Mucosa of rectum (tissue), 2 donors: ENCODE data around the gene MSX1.

Experiments used
- H3K27ac ChIP-seq, 2 donors: one replicate each; pipeline ENCODE4 v1.7.0; 2013; ENCODE audit warnings: inconsistent platforms in 2 of 2, low read depth in 2 of 2, low read length in 2 of 2
- H3K27me3 ChIP-seq, 2 donors: one replicate each; pipeline ENCODE4 v1.7.0; 2013; ENCODE audit warnings: low read length in 2 of 2; ENCODE audit not compliant: control insufficient read depth in 2 of 2, insufficient read depth in 2 of 2
- H3K36me3 ChIP-seq, 2 donors: one replicate each; pipeline ENCODE4 v1.7.0; 2013; ENCODE audit warnings: low read length in 2 of 2; ENCODE audit not compliant: control insufficient read depth in 2 of 2, insufficient read depth in 2 of 2
- H3K4me1 ChIP-seq, 2 donors: one replicate each; pipeline ENCODE4 v1.7.0; 2013; ENCODE audit warnings: low read length in 2 of 2, mild to moderate bottlenecking in 1 of 2; ENCODE audit not compliant: control insufficient read depth in 2 of 2, insufficient read depth in 2 of 2
- H3K4me3 ChIP-seq, 2 donors: one replicate each; pipeline ENCODE4 v1.7.0; 2013; ENCODE audit warnings: low read length in 2 of 2
- H3K9ac ChIP-seq, 2 donors: one replicate each; pipeline ENCODE4 v1.7.0; 2013; ENCODE audit warnings: low read length in 2 of 2, low read depth in 1 of 2, mild to moderate bottlenecking in 1 of 2
- H3K9me3 ChIP-seq, 2 donors: one replicate each; pipeline ENCODE4 v1.7.0; 2013; ENCODE audit warnings: low read length in 2 of 2; ENCODE audit not compliant: control insufficient read depth in 2 of 2
- donor health status: healthy.
- donor health status: Normal muscosa, but diverticular disease.

Gene MSX1

GRCh38 chr4:4869731-4870571, 10.5 kb downstream of the MSX1 start:
- H3K9ac ChIP-seq = no peak overlapping the region
- H3K27ac ChIP-seq = no peak overlapping the region
- H3K4me3 ChIP-seq = no peak overlapping the region
- no peaks in the 10 kb centered on the region for H3K36me3 ChIP-seq
- H3K9me3 ChIP-seq = no peaks in the 10 kb centered on the region
- H3K4me1 ChIP-seq = peaks cover 0 to 6% of the 10 kb centered on the region in 2 donors
- H3K27me3 ChIP-seq = peaks cover 72 to 85% of the 10 kb centered on the region in 2 donors

GRCh38 chr4:4870576-4871241, 11.2 kb downstream of the MSX1 start:
- peaks cover 0 to 6% of the 10 kb centered on the region in 2 donors for H3K4me1 ChIP-seq
- no peak overlapping the region for H3K27ac ChIP-seq
- no peak overlapping the region for H3K9ac ChIP-seq
- no peaks in the 10 kb centered on the region for H3K9me3 ChIP-seq
- no peaks in the 10 kb centered on the region for H3K36me3 ChIP-seq
- no peak overlapping the region for H3K4me3 ChIP-seq
- peaks cover 64 to 87% of the 10 kb centered on the region in 2 donors for H3K27me3 ChIP-seq

GRCh38 chr4:4871242-4871572, 11.7 kb downstream of the MSX1 start:
- Histone ChIP-seq H3K4me1 (peaks cover 0 to 2% of the 10 kb centered on the region in 2 donors), H3K27me3 (peaks cover 61 to 85% of the 10 kb centered on the region in 2 donors), H3K9ac (no peak overlapping the region), H3K9me3 (no peaks in the 10 kb centered on the region), H3K27ac (no peak overlapping the region), H3K36me3 (no peaks in the 10 kb centered on the region), H3K4me3 (no peak overlapping the region)

GRCh38 chr4:4871573-4872313, 12.3 kb downstream of the MSX1 start:
- H3K9me3 ChIP-seq = no peaks in the 10 kb centered on the region
- peaks cover 0 to under 1% of the 10 kb centered on the region in 2 donors for H3K4me1 ChIP-seq
- no peak overlapping the region for H3K9ac ChIP-seq
- H3K4me3 ChIP-seq = no peak overlapping the region
- H3K36me3 ChIP-seq = no peaks in the 10 kb centered on the region
- peaks cover 55 to 80% of the 10 kb centered on the region in 2 donors for H3K27me3 ChIP-seq
- no peak overlapping the region for H3K27ac ChIP-seq

GRCh38 chr4:4872314-4872903, 12.9 kb downstream of the MSX1 start:
- Histone ChIP-seq H3K4me1 (no peaks in the 10 kb centered on the region), H3K27me3 (peaks cover 55 to 79% of the 10 kb centered on the region in 2 donors), H3K4me3 (no peak overlapping the region), H3K27ac (no peak overlapping the region), H3K9me3 (no peaks in the 10 kb centered on the region), H3K36me3 (no peaks in the 10 kb centered on the region), H3K9ac (no peak overlapping the region)

GRCh38 chr4:4873203-4873602, 13.7 kb downstream of the MSX1 start:
- H3K27ac ChIP-seq = no peak overlapping the region
- H3K9ac ChIP-seq = no peak overlapping the region
- H3K27me3 ChIP-seq = peaks cover 48 to 71% of the 10 kb centered on the region in 2 donors
- H3K36me3 ChIP-seq = no peaks in the 10 kb centered on the region
- H3K4me3 ChIP-seq = no peak overlapping the region
- no peaks in the 10 kb centered on the region for H3K9me3 ChIP-seq
- H3K4me1 ChIP-seq = no peaks in the 10 kb centered on the region

GRCh38 chr4:4874254-4874653, 14.8 kb downstream of the MSX1 start:
- H3K36me3 ChIP-seq = no peaks in the 10 kb centered on the region
- H3K27me3 ChIP-seq = peaks cover 43 to 62% of the 10 kb centered on the region in 2 donors
- no peak overlapping the region for H3K9ac ChIP-seq

GRCh38 chr4:4875147-4875546, 15.7 kb downstream of the MSX1 start:
- Histone ChIP-seq H3K27me3 (peaks cover 35 to 55% of the 10 kb centered on the region in 2 donors), H3K9ac (no peak overlapping the region), H3K36me3 (no peaks in the 10 kb centered on the region), H3K9me3 (no peaks in the 10 kb centered on the region), H3K27ac (no peak overlapping the region), H3K4me1 (no peaks in the 10 kb centered on the region), H3K4me3 (no peak overlapping the region)

More at GRCh38 chr4:4874254-4874653, 14.8 kb downstream of the MSX1 start:
- no peaks in the 10 kb centered on the region for H3K9me3 ChIP-seq
- no peaks in the 10 kb centered on the region for H3K4me1 ChIP-seq
- H3K4me3 ChIP-seq = no peak overlapping the region
- H3K27ac ChIP-seq = no peak overlapping the region

DNA sequence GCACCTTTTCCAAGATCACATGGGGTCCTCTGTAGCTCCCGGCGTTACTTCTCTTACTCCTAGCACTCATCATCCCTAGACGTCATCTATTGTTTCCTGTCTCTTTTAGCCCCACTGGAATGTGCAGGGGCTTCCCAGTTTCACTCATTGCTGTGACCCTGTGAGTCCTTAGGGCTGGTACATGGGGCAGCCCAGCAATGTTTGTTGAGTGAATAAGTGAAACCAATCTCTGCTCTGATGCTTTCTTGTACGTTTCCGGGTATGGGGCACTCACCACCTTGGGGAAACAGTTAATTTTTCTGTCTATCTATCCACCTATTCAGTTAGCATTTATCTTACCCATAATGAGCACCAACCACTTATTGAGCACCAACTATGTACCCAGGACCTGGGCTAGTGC, 16.1 kb downstream of the MSX1 start:
- H3K4me1 ChIP-seq = no peaks in the 10 kb centered on the region
- H3K9ac ChIP-seq = no peak overlapping the region
- H3K4me3 ChIP-seq = no peak overlapping the region
- H3K9me3 ChIP-seq = no peaks in the 10 kb centered on the region
- H3K27me3 ChIP-seq = peaks cover 32 to 51% of the 10 kb centered on the region in 2 donors
- H3K36me3 ChIP-seq = no peaks in the 10 kb centered on the region
- no peak overlapping the region for H3K27ac ChIP-seq
